Measurements from ENCODE around the gene NUDT4.

DNA sequence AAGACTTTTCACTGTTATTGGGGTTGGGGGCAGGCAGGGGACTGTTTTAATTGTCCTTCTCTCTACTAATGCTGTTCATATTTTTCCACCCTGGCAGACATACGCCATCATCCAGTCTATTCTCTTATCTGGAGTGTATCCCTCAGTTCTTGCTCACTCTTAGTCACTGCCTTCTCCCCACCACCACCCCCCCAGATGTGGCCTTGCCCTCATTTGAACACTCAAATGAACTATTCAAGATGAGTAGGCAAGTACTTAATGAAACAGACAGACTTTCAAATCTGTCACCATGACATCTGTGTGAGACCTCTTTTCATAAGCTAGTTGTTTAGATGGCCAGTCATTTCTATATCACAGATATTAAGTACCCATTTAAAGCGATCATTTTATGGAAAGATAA is 10.1 kb downstream of the NUDT4 start:
- TF ChIP-seq, protein P1, sequence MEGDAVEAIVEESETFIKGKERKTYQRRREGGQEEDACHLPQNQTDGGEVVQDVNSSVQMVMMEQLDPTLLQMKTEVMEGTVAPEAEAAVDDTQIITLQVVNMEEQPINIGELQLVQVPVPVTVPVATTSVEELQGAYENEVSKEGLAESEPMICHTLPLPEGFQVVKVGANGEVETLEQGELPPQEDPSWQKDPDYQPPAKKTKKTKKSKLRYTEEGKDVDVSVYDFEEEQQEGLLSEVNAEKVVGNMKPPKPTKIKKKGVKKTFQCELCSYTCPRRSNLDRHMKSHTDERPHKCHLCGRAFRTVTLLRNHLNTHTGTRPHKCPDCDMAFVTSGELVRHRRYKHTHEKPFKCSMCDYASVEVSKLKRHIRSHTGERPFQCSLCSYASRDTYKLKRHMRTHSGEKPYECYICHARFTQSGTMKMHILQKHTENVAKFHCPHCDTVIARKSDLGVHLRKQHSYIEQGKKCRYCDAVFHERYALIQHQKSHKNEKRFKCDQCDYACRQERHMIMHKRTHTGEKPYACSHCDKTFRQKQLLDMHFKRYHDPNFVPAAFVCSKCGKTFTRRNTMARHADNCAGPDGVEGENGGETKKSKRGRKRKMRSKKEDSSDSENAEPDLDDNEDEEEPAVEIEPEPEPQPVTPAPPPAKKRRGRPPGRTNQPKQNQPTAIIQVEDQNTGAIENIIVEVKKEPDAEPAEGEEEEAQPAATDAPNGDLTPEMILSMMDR (IDR thresholded peaks at IDR 0.05) = no peak
- no peak for TF ChIP-seq CREM (CRISPR knock-in tag; IDR thresholded peaks at IDR 0.05)
- no peak for TF ChIP-seq MXD4 (CRISPR knock-in tag; IDR thresholded peaks at IDR 0.05; ENCODE audit: borderline replicate concordance)
- TF ChIP-seq FOXJ3 (CRISPR knock-in tag; IDR thresholded peaks at IDR 0.05; ENCODE audit: borderline replicate concordance) = no peak
- no peak for TF ChIP-seq TP53 (CRISPR knock-in tag; IDR thresholded peaks at IDR 0.05)
- TF ChIP-seq, protein P2, sequence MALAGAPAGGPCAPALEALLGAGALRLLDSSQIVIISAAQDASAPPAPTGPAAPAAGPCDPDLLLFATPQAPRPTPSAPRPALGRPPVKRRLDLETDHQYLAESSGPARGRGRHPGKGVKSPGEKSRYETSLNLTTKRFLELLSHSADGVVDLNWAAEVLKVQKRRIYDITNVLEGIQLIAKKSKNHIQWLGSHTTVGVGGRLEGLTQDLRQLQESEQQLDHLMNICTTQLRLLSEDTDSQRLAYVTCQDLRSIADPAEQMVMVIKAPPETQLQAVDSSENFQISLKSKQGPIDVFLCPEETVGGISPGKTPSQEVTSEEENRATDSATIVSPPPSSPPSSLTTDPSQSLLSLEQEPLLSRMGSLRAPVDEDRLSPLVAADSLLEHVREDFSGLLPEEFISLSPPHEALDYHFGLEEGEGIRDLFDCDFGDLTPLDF (CRISPR knock-in tag; IDR thresholded peaks at IDR 0.05) = no peak
